NB4 (cell line): ENCODE results near the gene PPFIA4.
A peak's percentile ranks its signal among the peaks of the same experiment; 100 is the strongest.

ENCODE experiments used
- DNase-seq: peaks from one replicate; pipeline ENCODE4 v3.0.0; 2010; ENCODE audit warnings: low read depth
- H3K4me3 ChIP-seq: one replicate; pipeline ENCODE4 v1.5.1; 2011; ENCODE audit warnings: mild to moderate bottlenecking, low read depth, low read length, moderate library complexity
- CTCF ChIP-seq: IDR thresholded peaks from one replicate; pipeline ENCODE4 v1.5.1; 2012; ENCODE audit warnings: low read depth, low read length
- MYC ChIP-seq: IDR thresholded peaks from 2 replicates; pipeline ENCODE4 v1.6.1; 2011; ENCODE audit warnings: low read depth, low read length
- POLR2A ChIP-seq: IDR thresholded peaks from 2 replicates; pipeline ENCODE4 v1.6.1; 2011; ENCODE audit warnings: mild to moderate bottlenecking; ENCODE audit not compliant: insufficient read length; ENCODE audit errors: extremely low read depth
- TF ChIP-seq, protein P1 (sequence below): IDR thresholded peaks from 2 replicates; pipeline ENCODE4 v1.6.1; 2011; ENCODE audit warnings: low read depth, low read length

Gene PPFIA4

DNA sequence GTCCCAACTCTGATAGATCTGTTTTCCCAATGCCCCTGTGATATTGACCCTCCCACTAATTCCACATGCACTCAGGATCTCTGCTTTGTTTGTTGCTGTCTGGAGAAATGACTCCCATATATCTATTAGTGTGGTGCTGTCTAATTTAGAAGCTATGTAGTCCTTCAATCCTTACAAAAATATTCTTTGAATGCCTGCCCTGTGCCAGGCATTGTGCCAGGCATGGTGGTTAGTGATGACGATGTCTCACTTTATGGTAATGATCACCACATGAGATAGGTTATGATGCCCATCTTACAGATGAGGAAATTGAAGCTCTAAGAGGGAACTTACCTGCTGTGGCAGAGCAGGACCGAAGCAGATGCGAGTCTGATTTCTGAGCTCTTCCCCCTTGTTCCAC, 46.6 kb downstream of the PPFIA4 start:
- DNase-seq = no peak
- TF ChIP-seq MYC = no peak
- TF ChIP-seq, protein P1, sequence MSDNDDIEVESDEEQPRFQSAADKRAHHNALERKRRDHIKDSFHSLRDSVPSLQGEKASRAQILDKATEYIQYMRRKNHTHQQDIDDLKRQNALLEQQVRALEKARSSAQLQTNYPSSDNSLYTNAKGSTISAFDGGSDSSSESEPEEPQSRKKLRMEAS = no peak
- no peak overlapping the region for H3K4me3 ChIP-seq

DNA sequence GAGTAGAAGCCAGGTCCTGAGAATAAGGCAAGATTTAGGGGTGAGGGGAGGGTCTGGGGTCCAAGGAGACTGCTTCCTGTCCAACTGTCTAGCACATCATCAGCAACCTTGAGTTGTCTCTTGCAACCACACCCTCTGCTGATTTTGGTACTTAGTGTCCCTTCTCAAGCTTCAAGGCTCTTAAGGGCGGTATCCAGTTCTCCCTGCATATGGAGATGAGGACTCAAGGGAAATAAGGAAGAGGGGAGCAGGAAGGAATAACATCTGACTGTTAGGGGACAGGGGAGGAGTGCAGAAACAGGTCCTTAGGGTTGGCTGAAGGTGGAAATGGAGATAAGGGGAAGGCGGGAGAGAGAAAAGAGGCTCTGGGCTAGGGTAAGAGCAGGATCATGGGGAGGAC, 47.2 kb downstream of the PPFIA4 start:
- no peak for DNase-seq
- H3K4me3 ChIP-seq = no peak overlapping the region
- TF ChIP-seq CTCF (no peak), POLR2A (no peak), MYC (no peak)
- TF ChIP-seq, protein P1 = no peak

- DNase-seq = no peak
- TF ChIP-seq, protein P1 = no peak
- TF ChIP-seq CTCF (no peak), MYC (no peak), POLR2A (no peak)
- H3K4me3 ChIP-seq = no peak overlapping the region
Measured at GRCh38 chr1:203074610-203075009, 48.3 kb downstream of the PPFIA4 start.

- TF ChIP-seq MYC (no peak), CTCF (no peak), POLR2A (no peak)
- TF ChIP-seq, protein P1 = no peak
- H3K4me3 ChIP-seq = no peak overlapping the region
- DNase-seq = peak; percentile 18
Measured at GRCh38 chr1:203075236-203076030, 49.1 kb downstream of the PPFIA4 start.

- no peak for TF ChIP-seq MYC
- TF ChIP-seq, protein P1 = no peak
- TF ChIP-seq POLR2A = no peak
- no peak for TF ChIP-seq CTCF
- H3K4me3 ChIP-seq = no peak overlapping the region
- no peak for DNase-seq
Measured at GRCh38 chr1:203076031-203076511, 49.8 kb downstream of the PPFIA4 start.

DNA sequence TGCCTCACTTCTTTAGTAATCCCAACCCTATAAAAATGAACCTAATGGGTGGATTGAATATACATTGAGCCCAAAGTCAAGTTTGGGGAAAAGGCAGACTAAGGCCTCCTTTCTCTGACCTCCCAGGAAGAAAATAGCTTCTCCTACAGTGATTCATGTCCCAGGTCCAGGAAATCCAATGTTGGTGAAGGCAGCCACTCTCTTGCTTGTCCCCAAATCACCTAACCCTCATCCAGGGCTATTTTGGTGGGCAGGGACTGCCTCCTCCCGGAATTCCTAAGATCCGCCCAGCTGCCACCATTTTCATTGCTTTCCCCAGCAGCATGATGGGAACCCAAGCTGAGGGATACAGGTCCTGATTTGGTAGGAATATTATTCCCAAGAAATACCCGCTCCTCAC, 51.1 kb downstream of the PPFIA4 start:
- TF ChIP-seq CTCF = no peak
- no peak for TF ChIP-seq MYC
- no peak for TF ChIP-seq POLR2A
- TF ChIP-seq, protein P1 = no peak
- no peak for DNase-seq
- H3K4me3 ChIP-seq = no peak overlapping the region
